IMR-90 (cell line): ENCODE measurements around the gene PTAR1.

Experiments
- FOS ChIP-seq: fragments of 150-350 bp; IDR thresholded peaks from 2 replicates; pipeline ENCODE4 v1.6.1; 2016; ENCODE audit warnings: low read depth, low read length
- MAFK ChIP-seq: IDR thresholded peaks from 2 replicates; pipeline ENCODE4 v1.6.1; 2012; ENCODE audit warnings: low read depth, low read length, improper control_type of control experiment
- MAZ ChIP-seq: IDR thresholded peaks from 2 replicates; pipeline ENCODE4 v1.6.1; 2012; ENCODE audit warnings: low read depth, mild to moderate bottlenecking, low read length, improper control_type of control experiment, moderate library complexity, borderline replicate concordance
- POLR2A ChIP-seq: IDR thresholded peaks from 2 replicates; pipeline ENCODE4 v1.6.1; 2012; ENCODE audit warnings: mild to moderate bottlenecking, low read depth, low read length
- RAD21 ChIP-seq: IDR thresholded peaks from 2 replicates; pipeline ENCODE4 v1.6.1; 2012; ENCODE audit warnings: low read length, improper control_type of control experiment
- RCOR1 ChIP-seq: IDR thresholded peaks from 2 replicates; pipeline ENCODE4 v1.6.1; 2012; ENCODE audit warnings: mild to moderate bottlenecking, low read length, improper control_type of control experiment; ENCODE audit not compliant: insufficient replicate concordance
- SMC3 ChIP-seq: fragments of 150-350 bp; IDR thresholded peaks from 2 replicates; pipeline ENCODE4 v1.6.1; 2016; ENCODE audit warnings: low read depth, mild to moderate bottlenecking, antibody characterized with exemption, low read length, moderate library complexity
- TF ChIP-seq, protein P1 (sequence below): conservative IDR thresholded peaks from 2 replicates; pipeline ENCODE4 v1.5.1; 2012; ENCODE audit warnings: mild to moderate bottlenecking, low read depth, low read length, improper control_type of control experiment
- TF ChIP-seq, protein P2 (sequence below): fragments of 150-350 bp; IDR thresholded peaks from 2 replicates; pipeline ENCODE4 v1.6.1; 2017; ENCODE audit warnings: mild to moderate bottlenecking, antibody characterized with exemption, low read length, low read depth
- TF ChIP-seq, protein P3 (sequence below): fragments of 150-350 bp; IDR thresholded peaks from 2 replicates; pipeline ENCODE4 v1.6.1; 2016; ENCODE audit warnings: low read depth, mild to moderate bottlenecking, low read length, moderate library complexity, borderline replicate concordance

DNA sequence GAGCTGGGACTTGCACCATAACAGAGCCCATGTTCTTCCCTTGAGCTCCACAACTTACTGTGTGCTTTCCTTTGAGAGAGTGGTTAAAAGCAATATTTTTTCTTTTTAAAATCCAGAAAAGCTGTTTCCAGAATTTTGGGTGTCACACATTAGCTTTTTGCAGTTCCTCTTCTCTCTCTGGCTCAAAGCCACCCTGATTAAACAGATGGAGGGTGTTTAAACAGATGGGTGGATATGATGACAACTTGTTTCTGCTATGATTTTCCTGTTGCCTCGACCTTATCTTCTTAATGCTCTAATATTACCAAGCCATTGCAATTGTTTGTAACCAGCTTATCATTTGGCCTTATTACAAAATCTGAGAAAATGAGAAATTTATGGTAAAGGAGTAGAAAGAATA lies 37.9 kb upstream of the PTAR1 start:
- TF ChIP-seq MAZ (no peak), SMC3 (no peak), RAD21 (no peak), POLR2A (no peak), RCOR1 (no peak), FOS (no peak), MAFK (no peak)
- TF ChIP-seq, protein P1, sequence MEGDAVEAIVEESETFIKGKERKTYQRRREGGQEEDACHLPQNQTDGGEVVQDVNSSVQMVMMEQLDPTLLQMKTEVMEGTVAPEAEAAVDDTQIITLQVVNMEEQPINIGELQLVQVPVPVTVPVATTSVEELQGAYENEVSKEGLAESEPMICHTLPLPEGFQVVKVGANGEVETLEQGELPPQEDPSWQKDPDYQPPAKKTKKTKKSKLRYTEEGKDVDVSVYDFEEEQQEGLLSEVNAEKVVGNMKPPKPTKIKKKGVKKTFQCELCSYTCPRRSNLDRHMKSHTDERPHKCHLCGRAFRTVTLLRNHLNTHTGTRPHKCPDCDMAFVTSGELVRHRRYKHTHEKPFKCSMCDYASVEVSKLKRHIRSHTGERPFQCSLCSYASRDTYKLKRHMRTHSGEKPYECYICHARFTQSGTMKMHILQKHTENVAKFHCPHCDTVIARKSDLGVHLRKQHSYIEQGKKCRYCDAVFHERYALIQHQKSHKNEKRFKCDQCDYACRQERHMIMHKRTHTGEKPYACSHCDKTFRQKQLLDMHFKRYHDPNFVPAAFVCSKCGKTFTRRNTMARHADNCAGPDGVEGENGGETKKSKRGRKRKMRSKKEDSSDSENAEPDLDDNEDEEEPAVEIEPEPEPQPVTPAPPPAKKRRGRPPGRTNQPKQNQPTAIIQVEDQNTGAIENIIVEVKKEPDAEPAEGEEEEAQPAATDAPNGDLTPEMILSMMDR, result no peak
- TF ChIP-seq, protein P2, sequence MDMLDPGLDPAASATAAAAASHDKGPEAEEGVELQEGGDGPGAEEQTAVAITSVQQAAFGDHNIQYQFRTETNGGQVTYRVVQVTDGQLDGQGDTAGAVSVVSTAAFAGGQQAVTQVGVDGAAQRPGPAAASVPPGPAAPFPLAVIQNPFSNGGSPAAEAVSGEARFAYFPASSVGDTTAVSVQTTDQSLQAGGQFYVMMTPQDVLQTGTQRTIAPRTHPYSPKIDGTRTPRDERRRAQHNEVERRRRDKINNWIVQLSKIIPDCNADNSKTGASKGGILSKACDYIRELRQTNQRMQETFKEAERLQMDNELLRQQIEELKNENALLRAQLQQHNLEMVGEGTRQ, result no peak
- TF ChIP-seq, protein P3, sequence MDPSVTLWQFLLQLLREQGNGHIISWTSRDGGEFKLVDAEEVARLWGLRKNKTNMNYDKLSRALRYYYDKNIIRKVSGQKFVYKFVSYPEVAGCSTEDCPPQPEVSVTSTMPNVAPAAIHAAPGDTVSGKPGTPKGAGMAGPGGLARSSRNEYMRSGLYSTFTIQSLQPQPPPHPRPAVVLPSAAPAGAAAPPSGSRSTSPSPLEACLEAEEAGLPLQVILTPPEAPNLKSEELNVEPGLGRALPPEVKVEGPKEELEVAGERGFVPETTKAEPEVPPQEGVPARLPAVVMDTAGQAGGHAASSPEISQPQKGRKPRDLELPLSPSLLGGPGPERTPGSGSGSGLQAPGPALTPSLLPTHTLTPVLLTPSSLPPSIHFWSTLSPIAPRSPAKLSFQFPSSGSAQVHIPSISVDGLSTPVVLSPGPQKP, result no peak
